ENCODE measurements around the gene SLC6A6.

- TF ChIP-seq POLR2A (IDR thresholded peaks at IDR 0.05) (no peak), CTCF (IDR thresholded peaks at IDR 0.05) (no peak)
These were observed 12.5 kb downstream of the SLC6A6 start for GRCh38 chr3:14414846-14415464.
